HepG2 (cell line): ENCODE data around the gene PEX11G. TPM values are rescaled to one million over a fixed set of nuclear protein-coding genes. Genes with fewer than 3 reads are reported as not detected.

ENCODE experiments used
- ATF7-NPFF ChIP-seq: sonication (generic); formaldehyde crosslinking; IDR thresholded peaks from 2 replicates; pipeline ENCODE4 v1.8.1; 2023; ENCODE audit warnings: mild to moderate bottlenecking, low read depth, missing genetic modification reagents, moderate library complexity
- CENPX ChIP-seq: sonication (generic); formaldehyde crosslinking; IDR thresholded peaks from 2 replicates; pipeline ENCODE4 v1.9.0; 2021; ENCODE audit warnings: mild to moderate bottlenecking, missing genetic modification reagents, moderate library complexity
- HMG20B ChIP-seq: conservative IDR thresholded peaks from 2 replicates; pipeline ENCODE4 v1.6.1; 2016; ENCODE audit warnings: missing genetic modification reagents, missing compliant biosample characterization
- HNRNPLL ChIP-seq: fragments of 200-400 bp; formaldehyde crosslinking; IDR thresholded peaks from 2 replicates; pipeline ENCODE4 v1.6.1; 2017; ENCODE audit warnings: mild to moderate bottlenecking, low read depth, low read length; ENCODE audit not compliant: poor library complexity, severe bottlenecking
- PHB2 ChIP-seq: fragments of 450-650 bp; IDR thresholded peaks from 2 replicates; pipeline ENCODE4 v1.6.1; 2018; ENCODE audit not compliant: partially characterized antibody
- RAD51 ChIP-seq: fragments of 450-650 bp; IDR thresholded peaks from 2 replicates; pipeline ENCODE4 v1.6.1; 2016; ENCODE audit warnings: borderline replicate concordance
- TARDBP ChIP-seq: sonication (generic); formaldehyde crosslinking; IDR thresholded peaks from 2 replicates; pipeline ENCODE4 v1.8.0; 2022; ENCODE audit warnings: mild to moderate bottlenecking, missing genetic modification reagents
- XRCC5 ChIP-seq: fragments of 200-400 bp; formaldehyde crosslinking; optimal IDR thresholded peaks from 2 replicates; pipeline ENCODE3; 2017; ENCODE audit warnings: mild to moderate bottlenecking, low read length
- ZFP36L2 ChIP-seq: sonication (generic); formaldehyde crosslinking; IDR thresholded peaks from 2 replicates; pipeline ENCODE4 v1.4.0; 2020; ENCODE audit warnings: missing genetic modification reagents
- ZNF329 ChIP-seq: sonication (generic); formaldehyde crosslinking; IDR thresholded peaks from 2 replicates; pipeline ENCODE4 v1.9.0; 2021; ENCODE audit warnings: low read depth, mild to moderate bottlenecking, missing genetic modification reagents
- polyA plus RNA-seq, 8 experiments: library from polyadenylated mRNA; depleted of rRNA in 3 of 8; stranded (reverse) in 7 of 8; unstranded in 1 of 8; fragments of >200 nt; fragmentation: Illumina TruSeq in 4 of 8; extraction: Trizol in 4 of 8; gene quantifications; 2 replicates each; pipeline versions ENCODE4 v1.2.1 to v1.2.3, GENCODE V29; 2011 to 2016; ENCODE audit warnings: low read depth in 4 of 8, missing spikeins in 1 of 8, mixed read lengths in 1 of 8; ENCODE audit not compliant: insufficient read depth in 1 of 8
- total RNA-seq, 5 experiments: library from RNA; depleted of rRNA; stranded (reverse); fragments of >200 nt; fragmentation: Illumina TruSeq; extraction: Trizol; gene quantifications; 2 replicates each; pipeline ENCODE4 v1.2.3, GENCODE V29; 2016; ENCODE audit warnings: low read depth in 1 of 5
- TF ChIP-seq, protein P1 (sequence below): sonication (generic); formaldehyde crosslinking; IDR thresholded peaks from one replicate; pipeline ENCODE4 v1.5.1; 2020; ENCODE audit warnings: mild to moderate bottlenecking, missing genetic modification reagents; ENCODE audit errors: not compliant biosample characterization
- TF ChIP-seq, protein P2 (sequence below): sonication (generic); formaldehyde crosslinking; IDR thresholded peaks from 2 replicates; pipeline ENCODE4 v1.5.1; 2020; ENCODE audit warnings: mild to moderate bottlenecking, missing genetic modification reagents, borderline replicate concordance
- TF ChIP-seq, protein P3 (sequence below): sonication (generic); formaldehyde crosslinking; IDR thresholded peaks from 2 replicates; pipeline ENCODE4 v1.4.0; 2020; ENCODE audit warnings: missing genetic modification reagents
- TF ChIP-seq, protein P4 (sequence below): sonication (generic); formaldehyde crosslinking; conservative IDR thresholded peaks from 2 replicates; pipeline ENCODE4 v1.4.0; 2020; ENCODE audit warnings: missing genetic modification reagents
- TF ChIP-seq, protein P5 (sequence below): sonication (generic); formaldehyde crosslinking; IDR thresholded peaks from 2 replicates; pipeline ENCODE4 v1.8.0; 2023; ENCODE audit warnings: mild to moderate bottlenecking, missing genetic modification reagents

The PEX11G gene
- total and polyA plus RNA-seq, 2 of the 13 experiments (the other 11 are each of a cell fraction or from before 2014, with no cell fraction given): not detected

DNA sequence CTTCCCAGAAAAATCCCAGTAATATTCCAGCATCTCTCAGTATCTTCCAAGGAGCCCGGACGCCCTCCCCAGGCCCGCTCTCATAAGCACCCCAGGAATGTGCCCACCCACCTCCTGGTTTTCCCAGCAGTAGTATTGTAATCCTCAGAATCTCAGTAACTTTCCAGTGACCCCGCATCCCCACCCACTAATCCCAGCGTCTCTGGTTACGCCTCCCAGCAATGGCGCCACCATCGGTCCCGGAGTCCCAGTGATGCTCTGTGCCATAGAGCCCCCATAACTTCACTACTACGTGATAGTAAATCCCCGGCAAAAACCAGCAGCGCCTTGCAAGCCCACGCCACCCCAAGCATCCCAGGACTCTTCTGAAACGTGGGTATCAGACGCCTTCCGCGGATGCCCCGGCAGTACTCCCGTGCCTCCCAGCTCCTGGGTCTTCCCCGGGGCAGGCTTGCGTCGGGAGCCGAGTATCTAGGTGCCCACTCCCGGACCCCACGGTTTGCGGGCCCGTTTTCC lies 45.8 kb upstream of the PEX11G start (continued):
- TF ChIP-seq, protein P1, sequence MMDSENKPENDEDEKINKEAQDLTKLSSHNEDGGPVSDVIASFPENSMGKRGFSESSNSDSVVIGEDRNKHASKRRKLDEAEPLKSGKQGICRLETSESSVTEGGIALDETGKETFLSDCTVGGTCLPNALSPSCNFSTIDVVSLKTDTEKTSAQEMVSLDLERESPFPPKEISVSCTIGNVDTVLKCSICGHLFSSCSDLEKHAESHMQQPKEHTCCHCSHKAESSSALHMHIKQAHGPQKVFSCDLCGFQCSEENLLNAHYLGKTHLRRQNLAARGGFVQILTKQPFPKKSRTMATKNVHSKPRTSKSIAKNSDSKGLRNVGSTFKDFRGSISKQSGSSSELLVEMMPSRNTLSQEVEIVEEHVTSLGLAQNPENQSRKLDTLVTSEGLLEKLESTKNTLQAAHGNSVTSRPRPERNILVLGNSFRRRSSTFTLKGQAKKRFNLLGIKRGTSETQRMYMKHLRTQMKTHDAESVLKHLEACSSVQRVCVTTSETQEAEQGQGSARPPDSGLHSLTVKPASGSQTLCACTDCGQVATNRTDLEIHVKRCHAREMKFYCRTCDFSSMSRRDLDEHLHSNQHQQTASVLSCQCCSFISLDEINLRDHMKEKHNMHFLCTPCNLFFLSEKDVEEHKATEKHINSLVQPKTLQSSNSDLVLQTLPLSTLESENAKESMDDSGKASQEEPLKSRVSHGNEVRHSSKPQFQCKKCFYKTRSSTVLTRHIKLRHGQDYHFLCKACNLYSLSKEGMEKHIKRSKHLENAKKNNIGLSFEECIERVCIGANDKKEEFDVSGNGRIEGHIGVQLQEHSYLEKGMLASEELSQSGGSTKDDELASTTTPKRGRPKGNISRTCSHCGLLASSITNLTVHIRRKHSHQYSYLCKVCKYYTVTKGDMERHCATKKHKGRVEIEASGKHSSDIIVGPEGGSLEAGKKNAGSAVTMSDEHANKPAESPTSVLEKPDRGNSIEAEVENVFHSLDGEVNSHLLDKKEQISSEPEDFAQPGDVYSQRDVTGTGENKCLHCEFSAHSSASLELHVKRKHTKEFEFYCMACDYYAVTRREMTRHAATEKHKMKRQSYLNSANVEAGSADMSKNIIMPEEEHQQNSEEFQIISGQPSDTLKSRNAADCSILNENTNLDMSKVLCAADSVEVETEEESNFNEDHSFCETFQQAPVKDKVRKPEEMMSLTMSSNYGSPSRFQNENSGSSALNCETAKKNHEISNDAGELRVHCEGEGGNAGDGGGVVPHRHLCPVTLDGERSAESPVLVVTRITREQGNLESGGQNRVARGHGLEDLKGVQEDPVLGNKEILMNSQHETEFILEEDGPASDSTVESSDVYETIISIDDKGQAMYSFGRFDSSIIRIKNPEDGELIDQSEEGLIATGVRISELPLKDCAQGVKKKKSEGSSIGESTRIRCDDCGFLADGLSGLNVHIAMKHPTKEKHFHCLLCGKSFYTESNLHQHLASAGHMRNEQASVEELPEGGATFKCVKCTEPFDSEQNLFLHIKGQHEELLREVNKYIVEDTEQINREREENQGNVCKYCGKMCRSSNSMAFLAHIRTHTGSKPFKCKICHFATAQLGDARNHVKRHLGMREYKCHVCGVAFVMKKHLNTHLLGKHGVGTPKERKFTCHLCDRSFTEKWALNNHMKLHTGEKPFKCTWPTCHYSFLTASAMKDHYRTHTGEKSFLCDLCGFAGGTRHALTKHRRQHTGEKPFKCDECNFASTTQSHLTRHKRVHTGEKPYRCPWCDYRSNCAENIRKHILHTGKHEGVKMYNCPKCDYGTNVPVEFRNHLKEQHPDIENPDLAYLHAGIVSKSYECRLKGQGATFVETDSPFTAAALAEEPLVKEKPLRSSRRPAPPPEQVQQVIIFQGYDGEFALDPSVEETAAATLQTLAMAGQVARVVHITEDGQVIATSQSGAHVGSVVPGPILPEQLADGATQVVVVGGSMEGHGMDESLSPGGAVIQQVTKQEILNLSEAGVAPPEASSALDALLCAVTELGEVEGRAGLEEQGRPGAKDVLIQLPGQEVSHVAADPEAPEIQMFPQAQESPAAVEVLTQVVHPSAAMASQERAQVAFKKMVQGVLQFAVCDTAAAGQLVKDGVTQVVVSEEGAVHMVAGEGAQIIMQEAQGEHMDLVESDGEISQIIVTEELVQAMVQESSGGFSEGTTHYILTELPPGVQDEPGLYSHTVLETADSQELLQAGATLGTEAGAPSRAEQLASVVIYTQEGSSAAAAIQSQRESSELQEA: no peak
- TF ChIP-seq HNRNPLL: no peak
- TF ChIP-seq, protein P2, sequence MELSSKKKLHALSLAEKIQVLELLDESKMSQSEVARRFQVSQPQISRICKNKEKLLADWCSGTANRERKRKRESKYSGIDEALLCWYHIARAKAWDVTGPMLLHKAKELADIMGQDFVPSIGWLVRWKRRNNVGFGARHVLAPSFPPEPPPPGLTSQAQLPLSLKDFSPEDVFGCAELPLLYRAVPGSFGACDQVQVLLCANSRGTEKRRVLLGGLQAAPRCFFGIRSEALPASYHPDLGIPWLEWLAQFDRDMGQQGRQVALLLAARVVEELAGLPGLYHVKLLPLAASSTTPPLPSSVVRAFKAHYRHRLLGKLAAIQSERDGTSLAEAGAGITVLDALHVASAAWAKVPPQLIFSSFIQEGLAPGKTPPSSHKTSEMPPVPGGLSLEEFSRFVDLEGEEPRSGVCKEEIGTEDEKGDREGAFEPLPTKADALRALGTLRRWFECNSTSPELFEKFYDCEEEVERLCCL: no peak
- TF ChIP-seq XRCC5: no peak
- TF ChIP-seq, protein P3, sequence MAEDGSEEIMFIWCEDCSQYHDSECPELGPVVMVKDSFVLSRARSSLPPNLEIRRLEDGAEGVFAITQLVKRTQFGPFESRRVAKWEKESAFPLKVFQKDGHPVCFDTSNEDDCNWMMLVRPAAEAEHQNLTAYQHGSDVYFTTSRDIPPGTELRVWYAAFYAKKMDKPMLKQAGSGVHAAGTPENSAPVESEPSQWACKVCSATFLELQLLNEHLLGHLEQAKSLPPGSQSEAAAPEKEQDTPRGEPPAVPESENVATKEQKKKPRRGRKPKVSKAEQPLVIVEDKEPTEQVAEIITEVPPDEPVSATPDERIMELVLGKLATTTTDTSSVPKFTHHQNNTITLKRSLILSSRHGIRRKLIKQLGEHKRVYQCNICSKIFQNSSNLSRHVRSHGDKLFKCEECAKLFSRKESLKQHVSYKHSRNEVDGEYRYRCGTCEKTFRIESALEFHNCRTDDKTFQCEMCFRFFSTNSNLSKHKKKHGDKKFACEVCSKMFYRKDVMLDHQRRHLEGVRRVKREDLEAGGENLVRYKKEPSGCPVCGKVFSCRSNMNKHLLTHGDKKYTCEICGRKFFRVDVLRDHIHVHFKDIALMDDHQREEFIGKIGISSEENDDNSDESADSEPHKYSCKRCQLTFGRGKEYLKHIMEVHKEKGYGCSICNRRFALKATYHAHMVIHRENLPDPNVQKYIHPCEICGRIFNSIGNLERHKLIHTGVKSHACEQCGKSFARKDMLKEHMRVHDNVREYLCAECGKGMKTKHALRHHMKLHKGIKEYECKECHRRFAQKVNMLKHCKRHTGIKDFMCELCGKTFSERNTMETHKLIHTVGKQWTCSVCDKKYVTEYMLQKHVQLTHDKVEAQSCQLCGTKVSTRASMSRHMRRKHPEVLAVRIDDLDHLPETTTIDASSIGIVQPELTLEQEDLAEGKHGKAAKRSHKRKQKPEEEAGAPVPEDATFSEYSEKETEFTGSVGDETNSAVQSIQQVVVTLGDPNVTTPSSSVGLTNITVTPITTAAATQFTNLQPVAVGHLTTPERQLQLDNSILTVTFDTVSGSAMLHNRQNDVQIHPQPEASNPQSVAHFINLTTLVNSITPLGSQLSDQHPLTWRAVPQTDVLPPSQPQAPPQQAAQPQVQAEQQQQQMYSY (CRISPR knock-in tag): no peak
- no peak for TF ChIP-seq ZFP36L2
- TF ChIP-seq HMG20B (CRISPR knock-in tag): no peak
- TF ChIP-seq TARDBP (CRISPR knock-in tag): no peak
- TF ChIP-seq PHB2: no peak
- no peak for TF ChIP-seq ZNF329 (CRISPR knock-in tag)
- TF ChIP-seq, protein P4, sequence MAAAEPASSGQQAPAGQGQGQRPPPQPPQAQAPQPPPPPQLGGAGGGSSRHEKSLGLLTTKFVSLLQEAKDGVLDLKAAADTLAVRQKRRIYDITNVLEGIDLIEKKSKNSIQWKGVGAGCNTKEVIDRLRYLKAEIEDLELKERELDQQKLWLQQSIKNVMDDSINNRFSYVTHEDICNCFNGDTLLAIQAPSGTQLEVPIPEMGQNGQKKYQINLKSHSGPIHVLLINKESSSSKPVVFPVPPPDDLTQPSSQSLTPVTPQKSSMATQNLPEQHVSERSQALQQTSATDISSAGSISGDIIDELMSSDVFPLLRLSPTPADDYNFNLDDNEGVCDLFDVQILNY (CRISPR knock-in tag): no peak
- TF ChIP-seq RAD51: no peak
- no peak for TF ChIP-seq CENPX (CRISPR knock-in tag)
- TF ChIP-seq, protein P5, sequence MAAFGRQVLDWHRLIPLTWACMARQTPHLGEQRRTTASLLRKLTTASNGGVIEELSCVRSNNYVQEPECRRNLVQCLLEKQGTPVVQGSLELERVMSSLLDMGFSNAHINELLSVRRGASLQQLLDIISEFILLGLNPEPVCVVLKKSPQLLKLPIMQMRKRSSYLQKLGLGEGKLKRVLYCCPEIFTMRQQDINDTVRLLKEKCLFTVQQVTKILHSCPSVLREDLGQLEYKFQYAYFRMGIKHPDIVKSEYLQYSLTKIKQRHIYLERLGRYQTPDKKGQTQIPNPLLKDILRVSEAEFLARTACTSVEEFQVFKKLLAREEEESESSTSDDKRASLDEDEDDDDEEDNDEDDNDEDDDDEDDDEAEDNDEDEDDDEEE (CRISPR knock-in tag): no peak
- TF ChIP-seq ATF7-NPFF: no peak
